Measurements from ENCODE around the gene XPO6.

XPO6 gene

GRCh38 chr16:28184625-28185024 is 27.1 kb downstream of the XPO6 start:
- H3K4me1 ChIP-seq (ENCODE audit: insufficient read depth, low read length): peaks cover 26% of the 10 kb centered on the region

GRCh38 chr16:28183930-28184329 is 27.8 kb downstream of the XPO6 start:
- no peaks in the 10 kb centered on the region for H3K36me3 ChIP-seq (ENCODE audit: insufficient read depth, low read length)
- no peak overlapping the region for H3K9ac ChIP-seq (ENCODE audit: low read depth, low read length)
- H3K9me3 ChIP-seq (ENCODE audit: control insufficient read depth, insufficient read depth, low read length): no peaks in the 10 kb centered on the region
- H3K4me1 ChIP-seq (ENCODE audit: insufficient read depth, low read length): peaks cover 20% of the 10 kb centered on the region

More at GRCh38 chr16:28184625-28185024, 27.1 kb downstream of the XPO6 start:
- Histone ChIP-seq H3K36me3 (ENCODE audit: insufficient read depth, low read length) (no peaks in the 10 kb centered on the region), H3K9ac (ENCODE audit: low read depth, low read length) (no peak overlapping the region), H3K9me3 (ENCODE audit: control insufficient read depth, insufficient read depth, low read length) (no peaks in the 10 kb centered on the region)

- H3K36me3 ChIP-seq (ENCODE audit: insufficient read depth, low read length): no peaks in the 10 kb centered on the region
- no peak overlapping the region for H3K9ac ChIP-seq (ENCODE audit: low read depth, low read length)
- no peaks in the 10 kb centered on the region for H3K9me3 ChIP-seq (ENCODE audit: control insufficient read depth, insufficient read depth, low read length)
- peaks cover 20% of the 10 kb centered on the region for H3K4me1 ChIP-seq (ENCODE audit: insufficient read depth, low read length)
Measured at GRCh38 chr16:28183484-28183883, 28.3 kb downstream of the XPO6 start.

GRCh38 chr16:28182801-28183200 is 29.0 kb downstream of the XPO6 start:
- Histone ChIP-seq H3K36me3 (ENCODE audit: insufficient read depth, low read length) (no peaks in the 10 kb centered on the region), H3K9me3 (ENCODE audit: control insufficient read depth, insufficient read depth, low read length) (no peaks in the 10 kb centered on the region), H3K9ac (ENCODE audit: low read depth, low read length) (no peak overlapping the region), H3K4me1 (ENCODE audit: insufficient read depth, low read length) (peaks cover 20% of the 10 kb centered on the region)

- Histone ChIP-seq H3K9me3 (ENCODE audit: control insufficient read depth, insufficient read depth, low read length) (no peaks in the 10 kb centered on the region), H3K36me3 (ENCODE audit: insufficient read depth, low read length) (no peaks in the 10 kb centered on the region), H3K4me1 (ENCODE audit: insufficient read depth, low read length) (peaks cover 20% of the 10 kb centered on the region), H3K9ac (ENCODE audit: low read depth, low read length) (no peak overlapping the region)
Measured at GRCh38 chr16:28182183-28182582, 29.6 kb downstream of the XPO6 start.

- Histone ChIP-seq H3K9ac (ENCODE audit: low read depth, low read length) (no peak overlapping the region), H3K36me3 (ENCODE audit: insufficient read depth, low read length) (0 out of 2 replicates have a peak, but pooled peaks cover 5% of the 10 kb centered on the region)
Measured at GRCh38 chr16:28181515-28181914, 30.2 kb downstream of the XPO6 start.

GRCh38 chr16:28180655-28181460 is 30.9 kb downstream of the XPO6 start:
- Histone ChIP-seq H3K9me3 (ENCODE audit: control insufficient read depth, insufficient read depth, low read length) (no peaks in the 10 kb centered on the region), H3K9ac (ENCODE audit: low read depth, low read length) (no peak overlapping the region), H3K4me1 (ENCODE audit: insufficient read depth, low read length) (peaks cover 20% of the 10 kb centered on the region), H3K36me3 (ENCODE audit: insufficient read depth, low read length) (0 out of 2 replicates have a peak, but pooled peaks cover 7% of the 10 kb centered on the region)

More at GRCh38 chr16:28181515-28181914, 30.2 kb downstream of the XPO6 start:
- Histone ChIP-seq H3K9me3 (ENCODE audit: control insufficient read depth, insufficient read depth, low read length) (no peaks in the 10 kb centered on the region), H3K4me1 (ENCODE audit: insufficient read depth, low read length) (peaks cover 20% of the 10 kb centered on the region)

- Histone ChIP-seq H3K4me1 (ENCODE audit: insufficient read depth, low read length) (peaks cover 20% of the 10 kb centered on the region), H3K9ac (ENCODE audit: low read depth, low read length) (no peak overlapping the region), H3K36me3 (ENCODE audit: insufficient read depth, low read length) (peaks cover 11% of the 10 kb centered on the region; the same call in 1 of the 2 replicates), H3K9me3 (ENCODE audit: control insufficient read depth, insufficient read depth, low read length) (no peaks in the 10 kb centered on the region)
Measured at GRCh38 chr16:28179354-28179753, 32.4 kb downstream of the XPO6 start.

- peaks cover 11% of the 10 kb centered on the region; the same call in 1 of the 2 replicates for H3K36me3 ChIP-seq (ENCODE audit: insufficient read depth, low read length)
- no peaks in the 10 kb centered on the region for H3K4me1 ChIP-seq (ENCODE audit: insufficient read depth, low read length)
- no peak overlapping the region for H3K9ac ChIP-seq (ENCODE audit: low read depth, low read length)
- no peaks in the 10 kb centered on the region for H3K9me3 ChIP-seq (ENCODE audit: control insufficient read depth, insufficient read depth, low read length)
Measured at GRCh38 chr16:28175715-28176114, 36.0 kb downstream of the XPO6 start.

GRCh38 chr16:28172336-28172735 is 39.4 kb downstream of the XPO6 start:
- Histone ChIP-seq H3K36me3 (ENCODE audit: insufficient read depth, low read length) (peaks cover 19% of the 10 kb centered on the region), H3K4me1 (ENCODE audit: insufficient read depth, low read length) (peaks cover 2% of the 10 kb centered on the region; the same call in 1 of the 2 replicates), H3K9me3 (ENCODE audit: control insufficient read depth, insufficient read depth, low read length) (no peaks in the 10 kb centered on the region), H3K9ac (ENCODE audit: low read depth, low read length) (no peak overlapping the region)

GRCh38 chr16:28171816-28172215 is 39.9 kb downstream of the XPO6 start:
- Histone ChIP-seq H3K4me1 (ENCODE audit: insufficient read depth, low read length) (peaks cover 7% of the 10 kb centered on the region; the same call in 1 of the 2 replicates), H3K9ac (ENCODE audit: low read depth, low read length) (no peak overlapping the region), H3K9me3 (ENCODE audit: control insufficient read depth, insufficient read depth, low read length) (no peaks in the 10 kb centered on the region), H3K36me3 (ENCODE audit: insufficient read depth, low read length) (peaks cover 19% of the 10 kb centered on the region)

- no peaks in the 10 kb centered on the region for H3K9me3 ChIP-seq (ENCODE audit: control insufficient read depth, insufficient read depth, low read length)
- peaks cover 22% of the 10 kb centered on the region for H3K36me3 ChIP-seq (ENCODE audit: insufficient read depth, low read length)
- no peak overlapping the region for H3K9ac ChIP-seq (ENCODE audit: low read depth, low read length)
- peaks cover 7% of the 10 kb centered on the region; the same call in 1 of the 2 replicates for H3K4me1 ChIP-seq (ENCODE audit: insufficient read depth, low read length)
Measured at GRCh38 chr16:28168991-28169554, 42.7 kb downstream of the XPO6 start.

- H3K9me3 ChIP-seq (ENCODE audit: control insufficient read depth, insufficient read depth, low read length): no peaks in the 10 kb centered on the region
- H3K36me3 ChIP-seq (ENCODE audit: insufficient read depth, low read length): peaks cover 25% of the 10 kb centered on the region
- peaks cover 7% of the 10 kb centered on the region; the same call in 1 of the 2 replicates for H3K4me1 ChIP-seq (ENCODE audit: insufficient read depth, low read length)
- no peak overlapping the region for H3K9ac ChIP-seq (ENCODE audit: low read depth, low read length)
Measured at GRCh38 chr16:28167730-28168129, 44.0 kb downstream of the XPO6 start.

GRCh38 chr16:28167221-28167620 is 44.5 kb downstream of the XPO6 start:
- no peak overlapping the region for H3K9ac ChIP-seq (ENCODE audit: low read depth, low read length)
- H3K9me3 ChIP-seq (ENCODE audit: control insufficient read depth, insufficient read depth, low read length): no peaks in the 10 kb centered on the region
- peaks cover 25% of the 10 kb centered on the region for H3K36me3 ChIP-seq (ENCODE audit: insufficient read depth, low read length)
- peaks cover 7% of the 10 kb centered on the region; the same call in 1 of the 2 replicates for H3K4me1 ChIP-seq (ENCODE audit: insufficient read depth, low read length)

Data from ES-I3 (cell line).